D721Med (cell line): ENCODE results near the gene VPS8.

ENCODE experiments used
- DNase-seq: peaks from one replicate; pipeline ENCODE4 v3.0.0; 2011; ENCODE audit warnings: low spot score; ENCODE audit not compliant: insufficient read length
- FAIRE-seq: peaks from 2 replicates; lab custom pipeline; 2011; peaks lifted over from hg19 to GRCh38; lab: Jason Lieb, UNC
- TF ChIP-seq, protein P1 (sequence below): IDR thresholded peaks from 2 replicates; pipeline ENCODE4 v1.5.1; 2012; ENCODE audit warnings: mild to moderate bottlenecking, control low read depth; ENCODE audit not compliant: insufficient read depth; ENCODE audit errors: missing control alignments

The VPS8 gene

DNA sequence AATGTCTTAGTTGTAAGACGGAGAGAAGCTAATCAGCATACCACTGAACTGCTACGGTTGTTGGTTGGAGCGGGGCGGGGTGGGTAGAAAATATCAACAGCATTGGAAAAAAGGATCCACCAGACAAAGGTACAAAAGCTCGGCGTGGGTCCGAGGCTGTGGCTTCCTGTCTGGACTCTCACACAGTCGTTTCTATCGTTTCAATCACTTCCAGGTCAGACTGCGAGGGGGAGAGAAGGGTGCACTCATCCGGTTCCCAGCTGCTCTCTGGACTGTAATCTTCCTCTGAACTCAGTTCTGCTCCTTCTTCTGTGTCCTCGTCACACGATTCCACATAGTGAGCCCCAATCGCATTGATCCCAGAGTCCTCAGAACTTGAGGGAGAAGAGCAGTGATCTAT is 270.9 kb downstream of the VPS8 start:
- FAIRE-seq = no peak
- no peak for DNase-seq
- TF ChIP-seq, protein P1, sequence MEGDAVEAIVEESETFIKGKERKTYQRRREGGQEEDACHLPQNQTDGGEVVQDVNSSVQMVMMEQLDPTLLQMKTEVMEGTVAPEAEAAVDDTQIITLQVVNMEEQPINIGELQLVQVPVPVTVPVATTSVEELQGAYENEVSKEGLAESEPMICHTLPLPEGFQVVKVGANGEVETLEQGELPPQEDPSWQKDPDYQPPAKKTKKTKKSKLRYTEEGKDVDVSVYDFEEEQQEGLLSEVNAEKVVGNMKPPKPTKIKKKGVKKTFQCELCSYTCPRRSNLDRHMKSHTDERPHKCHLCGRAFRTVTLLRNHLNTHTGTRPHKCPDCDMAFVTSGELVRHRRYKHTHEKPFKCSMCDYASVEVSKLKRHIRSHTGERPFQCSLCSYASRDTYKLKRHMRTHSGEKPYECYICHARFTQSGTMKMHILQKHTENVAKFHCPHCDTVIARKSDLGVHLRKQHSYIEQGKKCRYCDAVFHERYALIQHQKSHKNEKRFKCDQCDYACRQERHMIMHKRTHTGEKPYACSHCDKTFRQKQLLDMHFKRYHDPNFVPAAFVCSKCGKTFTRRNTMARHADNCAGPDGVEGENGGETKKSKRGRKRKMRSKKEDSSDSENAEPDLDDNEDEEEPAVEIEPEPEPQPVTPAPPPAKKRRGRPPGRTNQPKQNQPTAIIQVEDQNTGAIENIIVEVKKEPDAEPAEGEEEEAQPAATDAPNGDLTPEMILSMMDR = no peak

DNA sequence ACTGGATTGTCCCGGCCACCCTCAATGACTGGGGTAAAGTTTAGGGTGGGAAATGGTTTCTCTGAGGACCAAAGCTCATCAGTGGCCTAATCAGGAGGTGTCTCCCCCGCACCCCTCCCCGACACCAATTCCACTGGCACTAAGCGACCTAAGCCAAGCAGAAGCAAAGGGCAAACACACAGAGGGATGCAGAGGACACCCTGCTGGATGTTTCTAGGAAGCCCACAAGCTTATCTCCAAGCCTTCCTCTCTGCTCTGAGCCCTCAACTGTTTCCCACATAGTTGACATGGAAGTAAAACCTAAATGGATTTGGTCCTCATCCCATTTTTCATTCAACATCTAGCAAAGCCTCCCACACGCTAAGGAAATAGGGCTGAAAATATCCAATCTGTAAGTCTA is 272.4 kb downstream of the VPS8 start:
- no peak for FAIRE-seq
- TF ChIP-seq, protein P1 = no peak
- no peak for DNase-seq

DNA sequence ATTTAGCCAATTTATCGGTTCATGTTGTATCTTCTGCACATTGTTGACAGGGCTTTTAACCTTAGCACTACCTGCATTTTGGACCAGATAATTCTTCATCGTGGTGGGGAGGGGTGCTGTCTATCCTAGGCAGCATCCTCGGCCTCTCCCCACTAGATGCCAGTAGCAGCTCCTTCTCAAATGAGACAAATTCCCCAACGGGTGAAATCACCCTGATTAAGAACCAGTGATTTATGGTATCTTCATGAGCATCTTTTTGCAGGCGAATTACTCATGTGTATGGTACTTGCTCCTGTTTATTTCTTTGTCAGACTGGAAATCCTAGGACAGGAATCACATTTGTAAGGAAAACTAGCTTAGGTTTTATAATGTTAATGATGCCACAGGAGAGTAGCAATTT is 272.9 kb downstream of the VPS8 start:
- DNase-seq = no peak
- no peak for FAIRE-seq
- TF ChIP-seq, protein P1 = peak; percentile 21

DNA sequence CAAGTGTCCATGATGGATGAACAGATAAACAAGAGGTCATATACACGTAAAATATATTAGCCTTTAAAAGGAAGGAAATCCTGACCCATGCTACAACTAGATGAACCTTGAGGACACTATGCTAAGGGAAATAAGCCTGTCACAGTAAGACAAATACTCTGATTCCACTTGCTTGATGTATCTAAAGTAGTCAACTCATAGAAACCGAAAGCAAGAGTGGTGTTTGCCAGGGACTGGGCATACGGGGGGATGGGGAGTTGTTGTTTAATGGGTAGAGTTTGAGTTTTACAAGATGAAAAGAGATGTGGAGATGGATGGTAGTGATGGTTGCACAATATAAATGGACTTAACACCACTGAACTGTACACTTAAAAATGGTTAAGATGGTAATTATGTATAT is 275.5 kb downstream of the VPS8 start:
- TF ChIP-seq, protein P1 = no peak
- FAIRE-seq (no peak), DNase-seq (no peak)

- no peak for FAIRE-seq
- TF ChIP-seq, protein P1 = no peak
- no peak for DNase-seq
Measured at GRCh38 chr3:185089343-185089742, 277.4 kb downstream of the VPS8 start.

DNA sequence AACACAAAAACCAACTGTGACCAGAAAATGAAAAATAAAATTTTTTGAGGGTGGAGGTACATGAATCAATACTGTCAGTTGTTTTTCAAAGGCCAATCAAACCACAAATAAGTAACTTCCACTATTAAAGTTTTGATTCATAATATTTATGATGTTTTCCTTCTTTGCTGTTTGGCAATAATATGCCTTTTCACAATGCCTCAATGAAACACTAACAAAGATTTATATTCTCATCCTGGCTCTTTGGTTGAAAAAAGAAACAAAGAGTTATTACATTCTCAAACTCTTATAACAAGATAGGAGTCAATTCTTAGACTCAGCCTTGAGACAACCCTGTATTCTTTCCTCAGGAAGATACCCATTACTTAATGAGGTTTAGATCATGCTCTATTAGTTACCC is 277.8 kb downstream of the VPS8 start:
- TF ChIP-seq, protein P1 = no peak
- FAIRE-seq (no peak), DNase-seq (no peak)

- TF ChIP-seq, protein P1 = no peak
- DNase-seq (no peak), FAIRE-seq (no peak)
Measured at GRCh38 chr3:185090811-185091210, 278.8 kb downstream of the VPS8 start.
